ENCODE measurements around the gene DLGAP5. TPM values are rescaled to one million over a fixed set of nuclear protein-coding genes. Genes with fewer than 3 reads are reported as not detected.

DLGAP5 gene
- total and polyA plus RNA-seq, 2 of the 13 experiments (the other 11 are each of a cell fraction or from before 2014, with no cell fraction given): 7.7 to 55.8 TPM

DNA sequence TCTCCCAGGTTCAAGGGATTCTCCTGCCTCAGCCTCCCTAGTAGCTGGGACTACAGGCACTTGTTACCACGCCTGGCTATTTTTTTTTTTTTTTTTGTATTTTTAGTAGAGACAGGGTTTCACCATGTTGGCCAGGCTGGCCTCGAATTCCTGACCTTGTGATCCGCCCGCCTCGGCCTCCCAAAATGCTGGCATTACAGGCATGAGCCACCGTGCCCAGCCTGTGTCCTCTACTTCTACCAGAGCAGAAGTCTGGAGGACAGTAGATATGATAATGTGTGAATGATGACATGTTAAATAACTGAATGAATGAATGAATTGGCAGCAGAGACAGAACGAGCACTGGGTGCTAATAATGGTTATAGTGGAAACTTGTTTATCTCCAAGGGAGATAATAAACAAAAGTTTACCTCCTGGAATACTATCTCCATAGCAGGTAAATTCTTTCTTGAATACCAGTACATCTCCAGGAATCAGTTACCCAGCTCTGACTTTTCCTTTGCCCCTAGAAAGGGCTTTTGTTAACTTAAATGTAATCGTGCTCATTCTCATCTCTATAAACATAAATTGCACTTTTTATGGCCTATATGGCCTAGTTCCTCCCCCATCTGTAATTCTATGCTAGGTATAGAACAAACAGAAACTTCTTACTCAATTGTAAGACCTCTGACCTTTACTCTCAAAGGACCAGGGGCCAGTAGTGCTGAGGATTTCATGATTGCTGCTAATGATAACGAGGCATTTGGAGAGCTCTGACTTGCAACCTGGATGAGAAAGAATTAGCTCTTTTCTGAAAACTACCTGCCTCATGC lies 69.6 kb downstream of the DLGAP5 start (continued):
- TF ChIP-seq FOXP1 (IDR thresholded peaks at IDR 0.05) (no peak), FOXP1 (CRISPR knock-in tag; IDR thresholded peaks at IDR 0.05) (0 out of 2 replicates have a peak, but pooled peaks have one; percentile 45), HDAC2 (CRISPR knock-in tag; IDR thresholded peaks at IDR 0.05) (0 out of 2 replicates have a peak, but pooled peaks have one; percentile 52), NR2C2 (CRISPR knock-in tag; IDR thresholded peaks at IDR 0.05; ENCODE audit: borderline replicate concordance) (peak; percentile 58), STAG1 (CRISPR knock-in tag; IDR thresholded peaks at IDR 0.05) (no peak), NR2F1 (CRISPR knock-in tag; IDR thresholded peaks at IDR 0.05) (peak; percentile 80 to 84), PCBP1 (IDR thresholded peaks at IDR 0.05; ENCODE audit: borderline replicate concordance, low read depth, low read length) (no peak), SIX4 (CRISPR knock-in tag; IDR thresholded peaks at IDR 0.05) (peak; percentile 69; the same call in 1 of the 2 replicates), NCOR1 (IDR thresholded peaks at IDR 0.05; ENCODE audit: borderline replicate concordance, low read length) (peak; percentile 59; the same call in 1 of the 2 replicates), SKI (IDR thresholded peaks at IDR 0.05; ENCODE audit: partially characterized antibody) (no peak), HMG20A (CRISPR knock-in tag; IDR thresholded peaks at IDR 0.05; ENCODE audit: borderline replicate concordance) (peak; percentile 32; the same call in 1 of the 2 replicates), ZNF484 (CRISPR knock-in tag; IDR thresholded peaks at IDR 0.05; ENCODE audit: borderline replicate concordance, low read depth) (no peak), RARA (CRISPR knock-in tag; IDR thresholded peaks at IDR 0.05) (peak; percentile 47; the same call in 1 of the 2 replicates), PHF20 (CRISPR knock-in tag; IDR thresholded peaks at IDR 0.05) (no peak), HIVEP1 (CRISPR knock-in tag; IDR thresholded peaks at IDR 0.05) (no peak), GATAD2A (CRISPR knock-in tag; IDR thresholded peaks at IDR 0.05) (peak; percentile 58; the same call in 1 of the 2 replicates), ZBTB21 (CRISPR knock-in tag; IDR thresholded peaks at IDR 0.05) (no peak)
- TF ChIP-seq, protein P1, sequence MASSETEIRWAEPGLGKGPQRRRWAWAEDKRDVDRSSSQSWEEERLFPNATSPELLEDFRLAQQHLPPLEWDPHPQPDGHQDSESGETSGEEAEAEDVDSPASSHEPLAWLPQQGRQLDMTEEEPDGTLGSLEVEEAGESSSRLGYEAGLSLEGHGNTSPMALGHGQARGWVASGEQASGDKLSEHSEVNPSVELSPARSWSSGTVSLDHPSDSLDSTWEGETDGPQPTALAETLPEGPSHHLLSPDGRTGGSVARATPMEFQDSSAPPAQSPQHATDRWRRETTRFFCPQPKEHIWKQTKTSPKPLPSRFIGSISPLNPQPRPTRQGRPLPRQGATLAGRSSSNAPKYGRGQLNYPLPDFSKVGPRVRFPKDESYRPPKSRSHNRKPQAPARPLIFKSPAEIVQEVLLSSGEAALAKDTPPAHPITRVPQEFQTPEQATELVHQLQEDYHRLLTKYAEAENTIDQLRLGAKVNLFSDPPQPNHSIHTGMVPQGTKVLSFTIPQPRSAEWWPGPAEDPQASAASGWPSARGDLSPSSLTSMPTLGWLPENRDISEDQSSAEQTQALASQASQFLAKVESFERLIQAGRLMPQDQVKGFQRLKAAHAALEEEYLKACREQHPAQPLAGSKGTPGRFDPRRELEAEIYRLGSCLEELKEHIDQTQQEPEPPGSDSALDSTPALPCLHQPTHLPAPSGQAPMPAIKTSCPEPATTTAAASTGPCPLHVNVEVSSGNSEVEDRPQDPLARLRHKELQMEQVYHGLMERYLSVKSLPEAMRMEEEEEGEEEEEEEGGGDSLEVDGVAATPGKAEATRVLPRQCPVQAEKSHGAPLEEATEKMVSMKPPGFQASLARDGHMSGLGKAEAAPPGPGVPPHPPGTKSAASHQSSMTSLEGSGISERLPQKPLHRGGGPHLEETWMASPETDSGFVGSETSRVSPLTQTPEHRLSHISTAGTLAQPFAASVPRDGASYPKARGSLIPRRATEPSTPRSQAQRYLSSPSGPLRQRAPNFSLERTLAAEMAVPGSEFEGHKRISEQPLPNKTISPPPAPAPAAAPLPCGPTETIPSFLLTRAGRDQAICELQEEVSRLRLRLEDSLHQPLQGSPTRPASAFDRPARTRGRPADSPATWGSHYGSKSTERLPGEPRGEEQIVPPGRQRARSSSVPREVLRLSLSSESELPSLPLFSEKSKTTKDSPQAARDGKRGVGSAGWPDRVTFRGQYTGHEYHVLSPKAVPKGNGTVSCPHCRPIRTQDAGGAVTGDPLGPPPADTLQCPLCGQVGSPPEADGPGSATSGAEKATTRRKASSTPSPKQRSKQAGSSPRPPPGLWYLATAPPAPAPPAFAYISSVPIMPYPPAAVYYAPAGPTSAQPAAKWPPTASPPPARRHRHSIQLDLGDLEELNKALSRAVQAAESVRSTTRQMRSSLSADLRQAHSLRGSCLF (CRISPR knock-in tag; IDR thresholded peaks at IDR 0.05; ENCODE audit: borderline replicate concordance): no peak
- TF ChIP-seq, protein P2, sequence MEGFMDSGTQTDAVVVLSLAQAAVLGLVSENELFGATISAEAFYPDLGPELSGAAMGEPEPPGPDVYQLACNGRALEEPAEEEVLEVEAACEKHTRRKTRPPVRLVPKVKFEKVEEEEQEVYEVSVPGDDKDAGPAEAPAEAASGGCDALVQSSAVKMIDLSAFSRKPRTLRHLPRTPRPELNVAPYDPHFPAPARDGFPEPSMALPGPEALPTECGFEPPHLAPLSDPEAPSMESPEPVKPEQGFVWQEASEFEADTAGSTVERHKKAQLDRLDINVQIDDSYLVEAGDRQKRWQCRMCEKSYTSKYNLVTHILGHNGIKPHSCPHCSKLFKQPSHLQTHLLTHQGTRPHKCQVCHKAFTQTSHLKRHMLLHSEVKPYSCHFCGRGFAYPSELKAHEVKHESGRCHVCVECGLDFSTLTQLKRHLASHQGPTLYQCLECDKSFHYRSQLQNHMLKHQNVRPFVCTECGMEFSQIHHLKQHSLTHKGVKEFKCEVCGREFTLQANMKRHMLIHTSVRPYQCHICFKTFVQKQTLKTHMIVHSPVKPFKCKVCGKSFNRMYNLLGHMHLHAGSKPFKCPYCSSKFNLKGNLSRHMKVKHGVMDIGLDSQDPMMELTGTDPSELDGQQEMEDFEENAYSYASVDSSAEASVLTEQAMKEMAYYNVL (CRISPR knock-in tag; IDR thresholded peaks at IDR 0.05; ENCODE audit: borderline replicate concordance): no peak
